ENCODE results near the gene UBE2N.
"Not testable (repeated sequence)": the region's sequence is repeated elsewhere in the genome, so short reads cannot be mapped to it uniquely, and the experiment has no call there.

UBE2N gene

GRCh38 chr12:93442411-93443340 is 929 bp upstream of the UBE2N start:
- DNase-seq = no peak

- DNase-seq = peak; percentile 32
Observed at GRCh38 chr12:93441081-93441616, 598 bp downstream of the UBE2N start.

GRCh38 chr12:93440043-93440835 is 1.5 kb downstream of the UBE2N start:
- DNase-seq = no peak

- DNase-seq = no peak
Observed at GRCh38 chr12:93438266-93439050, 3.3 kb downstream of the UBE2N start.

GRCh38 chr12:93434256-93434865 is 7.4 kb downstream of the UBE2N start:
- DNase-seq = no peak

- not testable (repeated sequence) for DNase-seq
Observed at GRCh38 chr12:93432031-93432430, 9.7 kb downstream of the UBE2N start.

GRCh38 chr12:93430280-93430679 is 11.5 kb downstream of the UBE2N start:
- no peak for DNase-seq

GRCh38 chr12:93429852-93430251 is 11.9 kb downstream of the UBE2N start:
- DNase-seq = no peak

GRCh38 chr12:93429448-93429847 is 12.3 kb downstream of the UBE2N start:
- no peak for DNase-seq

- no peak for DNase-seq
Observed at GRCh38 chr12:93427779-93428564, 13.8 kb downstream of the UBE2N start.

- no peak for DNase-seq
Observed at GRCh38 chr12:93426412-93426805, 15.3 kb downstream of the UBE2N start.

- no peak for DNase-seq
Observed at GRCh38 chr12:93425736-93426411, 15.9 kb downstream of the UBE2N start.

GRCh38 chr12:93422050-93422449 is 19.7 kb downstream of the UBE2N start:
- no peak for DNase-seq

GRCh38 chr12:93419388-93420034 is 22.2 kb downstream of the UBE2N start:
- no peak for DNase-seq

GRCh38 chr12:93417967-93418480 is 23.7 kb downstream of the UBE2N start:
- DNase-seq = no peak

- DNase-seq = no peak
Observed at GRCh38 chr12:93415723-93416464, 25.9 kb downstream of the UBE2N start.

- no peak for DNase-seq
Observed at GRCh38 chr12:93413064-93413463, 28.7 kb downstream of the UBE2N start.

- not testable (repeated sequence) for DNase-seq
Observed at GRCh38 chr12:93412396-93412795, 29.4 kb downstream of the UBE2N start.

GRCh38 chr12:93411060-93411459 is 30.7 kb downstream of the UBE2N start:
- not testable (repeated sequence) for DNase-seq

Data from activated naive CD4-positive, alpha-beta T cell treated with anti-CD3 and anti-CD28 coated beads, Interleukin-2, amount 50 U/mL, for 16 hours (primary cell).